HG03558 (cell line): ENCODE data around the gene SLC32A1.

Experiments
- ATAC-seq: cut with Tn5 transposase; IDR thresholded peaks from one replicate; pipeline ENCODE4 v1.9.1; 2021; ENCODE audit warnings: moderate number of reproducible peaks; ENCODE audit not compliant: unreplicated experiment; ENCODE audit errors: extremely low read depth

The SLC32A1 gene

GRCh38 chr20:38725148-38725901, 1.0 kb downstream of the SLC32A1 start:
- no peak for ATAC-seq

- ATAC-seq = no peak
These were observed 1.9 kb downstream of the SLC32A1 start for GRCh38 chr20:38725931-38726803.

- no peak for ATAC-seq
These were observed 2.7 kb downstream of the SLC32A1 start for GRCh38 chr20:38726804-38727606.

- ATAC-seq = no peak
These were observed 3.4 kb downstream of the SLC32A1 start for GRCh38 chr20:38727607-38728190.

GRCh38 chr20:38728191-38728781, 4.0 kb downstream of the SLC32A1 start:
- ATAC-seq = no peak

GRCh38 chr20:38728911-38729642, 4.8 kb downstream of the SLC32A1 start:
- no peak for ATAC-seq

- no peak for ATAC-seq
These were observed 5.5 kb downstream of the SLC32A1 start for GRCh38 chr20:38729767-38730166.

- no peak for ATAC-seq
These were observed 6.1 kb downstream of the SLC32A1 start for GRCh38 chr20:38730167-38730988.

- no peak for ATAC-seq
These were observed 6.9 kb downstream of the SLC32A1 start for GRCh38 chr20:38730989-38731737.

GRCh38 chr20:38731738-38732113, 7.4 kb downstream of the SLC32A1 start:
- ATAC-seq = no peak

- ATAC-seq = no peak
These were observed 8.7 kb downstream of the SLC32A1 start for GRCh38 chr20:38732981-38733380.

- no peak for ATAC-seq
These were observed 10.9 kb downstream of the SLC32A1 start for GRCh38 chr20:38735172-38735571.

- ATAC-seq = no peak
These were observed 13.6 kb downstream of the SLC32A1 start for GRCh38 chr20:38737887-38738286.

GRCh38 chr20:38745757-38746156, 21.5 kb downstream of the SLC32A1 start:
- ATAC-seq = no peak

GRCh38 chr20:38747495-38748096, 23.3 kb downstream of the SLC32A1 start:
- no peak for ATAC-seq

GRCh38 chr20:38748097-38748860, 24.0 kb downstream of the SLC32A1 start, which contains the start of gene ACTR5:
ACTR5 (plus strand) TSS chr20:38748460; CDS start chr20:38748479, 19 bp downstream.
- ATAC-seq = peak; percentile 57

GRCh38 chr20:38748861-38749149, 24.5 kb downstream of the SLC32A1 start:
- ATAC-seq = peak; percentile 19
